ENCODE results near the gene WDR4.
"Not testable (repeated sequence)": the region's sequence is repeated elsewhere in the genome, so short reads cannot be mapped to it uniquely, and the experiment has no call there.

WDR4 gene

GRCh38 chr21:42837421-42838211 lies 41.7 kb downstream of the WDR4 start:
- DNase-seq: no peak

- no peak for DNase-seq
Measured at GRCh38 chr21:42836767-42837301, 42.5 kb downstream of the WDR4 start.

- DNase-seq: no peak
Measured at GRCh38 chr21:42836402-42836666, 43.0 kb downstream of the WDR4 start.

GRCh38 chr21:42835611-42836401 lies 43.5 kb downstream of the WDR4 start:
- no peak for DNase-seq

- no peak for DNase-seq
Measured at GRCh38 chr21:42835211-42835610, 44.1 kb downstream of the WDR4 start.

- no peak for DNase-seq
Measured at GRCh38 chr21:42834726-42835191, 44.6 kb downstream of the WDR4 start.

GRCh38 chr21:42833859-42834725 lies 45.2 kb downstream of the WDR4 start:
- no peak for DNase-seq

- no peak for DNase-seq
Measured at GRCh38 chr21:42833439-42833815, 45.9 kb downstream of the WDR4 start.

- DNase-seq: not testable (repeated sequence)
Measured at GRCh38 chr21:42832321-42832630, 47.1 kb downstream of the WDR4 start.

GRCh38 chr21:42830456-42831455 lies 48.6 kb downstream of the WDR4 start:
- DNase-seq: no peak

- no peak for DNase-seq
Measured at GRCh38 chr21:42829954-42830353, 49.4 kb downstream of the WDR4 start.

GRCh38 chr21:42829417-42829816 lies 49.9 kb downstream of the WDR4 start:
- DNase-seq: no peak

GRCh38 chr21:42827588-42827987 lies 51.8 kb downstream of the WDR4 start:
- DNase-seq: no peak

GRCh38 chr21:42820616-42821465 lies 58.5 kb downstream of the WDR4 start:
- no peak for DNase-seq

- DNase-seq: no peak
Measured at GRCh38 chr21:42819861-42820615, 59.3 kb downstream of the WDR4 start.

GRCh38 chr21:42818328-42818749 lies 61.0 kb downstream of the WDR4 start:
- DNase-seq: no peak

- DNase-seq: no peak
Measured at GRCh38 chr21:42815217-42815616, 64.1 kb downstream of the WDR4 start.

GRCh38 chr21:42812528-42813241 lies 66.7 kb downstream of the WDR4 start:
- not testable (repeated sequence) for DNase-seq

GRCh38 chr21:42811960-42812359 lies 67.4 kb downstream of the WDR4 start:
- no peak for DNase-seq

All from GDM1 (cell line).